Vagina (tissue), 2 donors: Measurements from ENCODE around the gene PADI2. TPM values are rescaled to one million over a fixed set of nuclear protein-coding genes. Genes with fewer than 3 reads are reported as not detected.
"Not testable (repeated sequence)": the region's sequence is repeated elsewhere in the genome, so short reads cannot be mapped to it uniquely, and the experiment has no call there.

ENCODE experiments used
- DNase-seq, 2 donors: peaks; one replicate each; pipeline ENCODE4 v3.0.0-alpha.2; 2017; ENCODE audit errors: extremely low spot score in 2 of 2
- H3K27ac ChIP-seq: fragments of 200-600 bp; sonication (generic); one replicate; pipeline ENCODE4 v1.5.1; 2019
- H3K27me3 ChIP-seq: fragments of 200-600 bp; sonication (generic); one replicate; pipeline ENCODE4 v1.5.1; 2019
- H3K36me3 ChIP-seq, 2 donors: fragments of 200-600 bp; sonication (generic); one replicate each; pipeline ENCODE4 v1.5.1; 2017 to 2019
- H3K4me1 ChIP-seq: fragments of 200-600 bp; sonication (generic); one replicate; pipeline ENCODE4 v1.5.1; 2019
- H3K4me3 ChIP-seq, 2 donors: fragments of 200-600 bp; sonication (generic); 1 replicate in 1 of 2; 2 replicates in 1 of 2; pipeline ENCODE4 v1.5.1; 2016 to 2019
- H3K9me3 ChIP-seq: fragments of 200-600 bp; sonication (generic); one replicate; pipeline ENCODE4 v1.5.1; 2019
- POLR2A ChIP-seq, 2 donors: fragments of 450-650 bp; IDR thresholded peaks; one replicate each; pipeline ENCODE4 v1.6.1; 2017; ENCODE audit warnings: antibody characterized with exemption in 2 of 2, mild to moderate bottlenecking in 2 of 2, moderate library complexity in 2 of 2
- POLR2AphosphoS5 ChIP-seq, 2 donors: sonication (generic); formaldehyde crosslinking; IDR thresholded peaks; one replicate each; pipeline ENCODE4 v1.9.0; 2017; ENCODE audit warnings: antibody characterized with exemption in 2 of 2, mild to moderate bottlenecking in 2 of 2, low read depth in 1 of 2; ENCODE audit not compliant: insufficient read depth in 1 of 2
- intact Hi-C: fragments of 100-400 bp; cut with DNase I; formaldehyde crosslinking; loops from one replicate; pipeline ENCODE4 v1.15.1; 2023
- total RNA-seq: library from RNA; depleted of rRNA; stranded (reverse); fragments of >200 nt; gene quantifications from one replicate; pipeline ENCODE4 v1.2.3, GENCODE V29; 2016
- TF ChIP-seq, protein P1 (sequence below), 3 experiments: fragments of 450-650 bp in 2 of 3; fragments of 200-600 bp in 1 of 3; sonication (generic) in 1 of 3; IDR thresholded peaks; one replicate each; pipeline ENCODE4 v1.5.1; 2017 to 2019; ENCODE audit warnings: antibody characterized with exemption in 3 of 3, mild to moderate bottlenecking in 2 of 3, moderate library complexity in 2 of 3

PADI2 gene
- total RNA-seq, 1 donor from 2014 or later = 0.98 TPM

DNA sequence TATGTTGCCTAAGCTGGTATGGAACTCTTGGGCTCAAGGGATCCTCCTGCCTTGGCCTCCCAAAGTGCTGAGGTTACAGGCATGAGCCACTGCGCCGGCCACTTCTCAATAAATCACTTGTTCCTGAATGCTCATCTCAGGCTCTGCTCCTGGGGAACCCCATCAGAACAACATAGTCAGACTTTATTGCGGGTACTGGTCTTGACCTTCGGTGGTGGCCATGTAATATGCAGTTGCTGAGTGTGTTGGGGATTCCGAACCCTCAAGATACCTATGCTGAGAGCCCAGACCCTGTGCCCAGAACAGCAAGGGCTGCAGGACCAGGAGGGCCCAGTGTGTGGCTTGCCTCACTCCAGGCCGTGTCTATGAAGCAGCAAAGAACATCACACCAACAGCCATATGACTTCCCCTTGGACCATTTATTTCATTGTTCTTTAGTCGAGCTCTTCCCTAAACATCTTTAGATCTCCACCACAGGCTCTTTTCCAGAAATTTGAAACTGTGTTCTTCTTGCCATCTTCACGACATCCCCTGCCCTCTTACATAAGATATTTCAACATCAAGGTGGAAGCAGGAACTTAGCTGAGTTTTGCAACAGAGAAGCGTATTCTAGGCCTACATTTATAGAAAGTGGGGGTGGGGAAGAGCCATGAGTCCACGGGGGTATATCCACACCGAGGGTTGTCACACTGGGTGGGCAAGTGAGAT, 52.7 kb downstream of the PADI2 start:
- H3K9me3 ChIP-seq = no peaks in the 10 kb centered on the region
- peaks cover 4% of the 10 kb centered on the region for H3K4me1 ChIP-seq
- H3K27ac ChIP-seq = no peak overlapping the region
- TF ChIP-seq, protein P1, sequence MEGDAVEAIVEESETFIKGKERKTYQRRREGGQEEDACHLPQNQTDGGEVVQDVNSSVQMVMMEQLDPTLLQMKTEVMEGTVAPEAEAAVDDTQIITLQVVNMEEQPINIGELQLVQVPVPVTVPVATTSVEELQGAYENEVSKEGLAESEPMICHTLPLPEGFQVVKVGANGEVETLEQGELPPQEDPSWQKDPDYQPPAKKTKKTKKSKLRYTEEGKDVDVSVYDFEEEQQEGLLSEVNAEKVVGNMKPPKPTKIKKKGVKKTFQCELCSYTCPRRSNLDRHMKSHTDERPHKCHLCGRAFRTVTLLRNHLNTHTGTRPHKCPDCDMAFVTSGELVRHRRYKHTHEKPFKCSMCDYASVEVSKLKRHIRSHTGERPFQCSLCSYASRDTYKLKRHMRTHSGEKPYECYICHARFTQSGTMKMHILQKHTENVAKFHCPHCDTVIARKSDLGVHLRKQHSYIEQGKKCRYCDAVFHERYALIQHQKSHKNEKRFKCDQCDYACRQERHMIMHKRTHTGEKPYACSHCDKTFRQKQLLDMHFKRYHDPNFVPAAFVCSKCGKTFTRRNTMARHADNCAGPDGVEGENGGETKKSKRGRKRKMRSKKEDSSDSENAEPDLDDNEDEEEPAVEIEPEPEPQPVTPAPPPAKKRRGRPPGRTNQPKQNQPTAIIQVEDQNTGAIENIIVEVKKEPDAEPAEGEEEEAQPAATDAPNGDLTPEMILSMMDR (IDR thresholded peaks at IDR 0.05) = no peak
- TF ChIP-seq POLR2AphosphoS5 (IDR thresholded peaks at IDR 0.05; ENCODE audit: insufficient read depth in 1 of 2, low read depth in 1 of 2) (no peak), POLR2A (IDR thresholded peaks at IDR 0.05) (no peak)
- intact Hi-C loops = no loop called here
- H3K4me3 ChIP-seq = no peak overlapping the region
- H3K27me3 ChIP-seq = no peaks in the 10 kb centered on the region
- no peak for DNase-seq
- H3K36me3 ChIP-seq = no peaks in the 10 kb centered on the region

GRCh38 chr1:17065666-17066065, 53.6 kb downstream of the PADI2 start:
- intact Hi-C loops = no loop called here
- Histone ChIP-seq H3K27me3 (no peaks in the 10 kb centered on the region), H3K27ac (no peak overlapping the region), H3K4me3 (no peak overlapping the region), H3K36me3 (no peaks in the 10 kb centered on the region), H3K4me1 (peaks cover 4% of the 10 kb centered on the region), H3K9me3 (no peaks in the 10 kb centered on the region)
- no peak for DNase-seq
- TF ChIP-seq, protein P1 (IDR thresholded peaks at IDR 0.05) = no peak
- TF ChIP-seq POLR2A (IDR thresholded peaks at IDR 0.05) = no peak
- no peak for TF ChIP-seq POLR2AphosphoS5 (IDR thresholded peaks at IDR 0.05; ENCODE audit: insufficient read depth in 1 of 2, low read depth in 1 of 2)

- H3K4me1 ChIP-seq, H3K27me3 ChIP-seq, H3K4me3 ChIP-seq, H3K9me3 ChIP-seq, intact Hi-C loops, H3K36me3 ChIP-seq, DNase-seq, H3K27ac ChIP-seq: not testable (repeated sequence)
Observed at GRCh38 chr1:17062751-17063150, 56.5 kb downstream of the PADI2 start.

GRCh38 chr1:17061892-17062291, 57.4 kb downstream of the PADI2 start:
- intact Hi-C loops = no loop called here
- no peaks in the 10 kb centered on the region for H3K27me3 ChIP-seq
- H3K4me1 ChIP-seq = peaks cover 4% of the 10 kb centered on the region
- no peak overlapping the region for H3K27ac ChIP-seq
- H3K4me3 ChIP-seq = no peak overlapping the region
- H3K9me3 ChIP-seq = no peaks in the 10 kb centered on the region
- TF ChIP-seq POLR2AphosphoS5 (IDR thresholded peaks at IDR 0.05; ENCODE audit: insufficient read depth in 1 of 2, low read depth in 1 of 2) (no peak), POLR2A (IDR thresholded peaks at IDR 0.05) (no peak)
- TF ChIP-seq, protein P1 (IDR thresholded peaks at IDR 0.05) = no peak
- H3K36me3 ChIP-seq = no peaks in the 10 kb centered on the region
- DNase-seq = no peak

- TF ChIP-seq POLR2AphosphoS5 (IDR thresholded peaks at IDR 0.05; ENCODE audit: insufficient read depth in 1 of 2, low read depth in 1 of 2) = no peak
- TF ChIP-seq, protein P1 (IDR thresholded peaks at IDR 0.05) = no peak
- no peak for TF ChIP-seq POLR2A (IDR thresholded peaks at IDR 0.05)
- intact Hi-C loops = no loop called here
- no peaks in the 10 kb centered on the region for H3K9me3 ChIP-seq
- no peak for DNase-seq
- H3K36me3 ChIP-seq = no peaks in the 10 kb centered on the region
- H3K27me3 ChIP-seq = no peaks in the 10 kb centered on the region
- H3K4me3 ChIP-seq = no peak overlapping the region
- peaks cover 4% of the 10 kb centered on the region for H3K4me1 ChIP-seq
- H3K27ac ChIP-seq = no peak overlapping the region
Observed at GRCh38 chr1:17061486-17061885, 57.8 kb downstream of the PADI2 start.
